Measurements from ENCODE around the gene ANXA4.

Gene ANXA4

GRCh38 chr2:69695850-69696216 is 46.1 kb upstream of the ANXA4 start:
- no peak for DNase-seq (ENCODE audit: low read depth)
- H3K4me3 ChIP-seq (ENCODE audit: low read depth, low read length), result no peak overlapping the region

GRCh38 chr2:69700381-69700780 is 41.6 kb upstream of the ANXA4 start:
- H3K4me3 ChIP-seq (ENCODE audit: low read depth, low read length), result no peak overlapping the region
- TF ChIP-seq CTCF (IDR thresholded peaks at IDR 0.05; ENCODE audit: control insufficient read depth, extremely low read depth, insufficient read depth), result no peak
- DNase-seq (ENCODE audit: low read depth), result no peak

More at GRCh38 chr2:69695850-69696216, 46.1 kb upstream of the ANXA4 start:
- no peak for TF ChIP-seq CTCF (IDR thresholded peaks at IDR 0.05; ENCODE audit: control insufficient read depth, extremely low read depth, insufficient read depth)

GRCh38 chr2:69701100-69701945 is 40.6 kb upstream of the ANXA4 start:
- no peak for DNase-seq (ENCODE audit: low read depth)
- no peak overlapping the region for H3K4me3 ChIP-seq (ENCODE audit: low read depth, low read length)
- no peak for TF ChIP-seq CTCF (IDR thresholded peaks at IDR 0.05; ENCODE audit: control insufficient read depth, extremely low read depth, insufficient read depth)

- H3K4me3 ChIP-seq (ENCODE audit: low read depth, low read length), result no peak overlapping the region
- no peak for DNase-seq (ENCODE audit: low read depth)
- TF ChIP-seq CTCF (IDR thresholded peaks at IDR 0.05; ENCODE audit: control insufficient read depth, extremely low read depth, insufficient read depth), result no peak
Observed at GRCh38 chr2:69703189-69703588, 38.7 kb upstream of the ANXA4 start.

- no peak overlapping the region for H3K4me3 ChIP-seq (ENCODE audit: low read depth, low read length)
- no peak for DNase-seq (ENCODE audit: low read depth)
- no peak for TF ChIP-seq CTCF (IDR thresholded peaks at IDR 0.05; ENCODE audit: control insufficient read depth, extremely low read depth, insufficient read depth)
Observed at GRCh38 chr2:69704446-69704845, 37.5 kb upstream of the ANXA4 start.

- no peak for TF ChIP-seq CTCF (IDR thresholded peaks at IDR 0.05; ENCODE audit: control insufficient read depth, extremely low read depth, insufficient read depth)
- no peak overlapping the region for H3K4me3 ChIP-seq (ENCODE audit: low read depth, low read length)
- DNase-seq (ENCODE audit: low read depth), result no peak
Observed at GRCh38 chr2:69709290-69709689, 32.6 kb upstream of the ANXA4 start.

GRCh38 chr2:69711971-69712370 is 30.0 kb upstream of the ANXA4 start:
- TF ChIP-seq CTCF (IDR thresholded peaks at IDR 0.05; ENCODE audit: control insufficient read depth, extremely low read depth, insufficient read depth), result no peak
- no peak for DNase-seq (ENCODE audit: low read depth)
- H3K4me3 ChIP-seq (ENCODE audit: low read depth, low read length), result no peak overlapping the region
